Panc1 (cell line): ENCODE measurements around the gene BPIFA3. TPM values are rescaled to one million over a fixed set of nuclear protein-coding genes. Genes with fewer than 3 reads are reported as not detected.

Experiments used
- ATAC-seq: fragments of 200-7000 bp; cut with Tn5 transposase; 2 replicates; pipeline ENCODE4 v1.9.1; 2020; ENCODE audit warnings: mild to moderate bottlenecking, moderate library complexity
- BruUV-seq: library from RNA; stranded (reverse); fragments of 400-500 nt; replicated peaks from 2 replicates; lab custom pipeline; 2021; lab: Mats Ljungman, UMichigan
- CTCF ChIA-PET: fragments of 300-600 bp; sonication (Branson Sonifier 250); formaldehyde crosslinking; loops from one replicate; lab custom pipeline; 2022; ENCODE audit warnings: antibody characterized with exemption; lab: Charles Lee
- POLR2A ChIA-PET: fragments of 300-600 bp; sonication (Branson Sonifier 250); formaldehyde crosslinking; loops from one replicate; lab custom pipeline; 2022; ENCODE audit warnings: antibody characterized with exemption; lab: Charles Lee
- DNase-seq: peaks from one replicate; pipeline ENCODE4 v3.0.0-alpha.2; 2010; ENCODE audit warnings: low read depth, low spot score
- H3K27ac ChIP-seq: 2 replicates; pipeline ENCODE4 v1.5.1; 2011; ENCODE audit warnings: mild to moderate bottlenecking, low read length, inconsistent platforms
- H3K27me3 ChIP-seq: fragments of 200-500 bp; sonication (Bioruptor generic); 2 replicates; pipeline ENCODE4 v1.6.0; 2014; ENCODE audit warnings: low read length, inconsistent platforms; ENCODE audit not compliant: control insufficient read depth, insufficient read depth
- H3K36me3 ChIP-seq: fragments of 200-500 bp; sonication (Bioruptor generic); 2 replicates; pipeline ENCODE4 v1.5.1; 2014; ENCODE audit warnings: inconsistent platforms, mild to moderate bottlenecking, low read length, moderate library complexity; ENCODE audit not compliant: control insufficient read depth, insufficient read depth
- H3K4me1 ChIP-seq: 2 replicates; pipeline ENCODE4 v1.5.1; 2011; ENCODE audit warnings: inconsistent platforms, mild to moderate bottlenecking, low read length, moderate library complexity; ENCODE audit not compliant: control insufficient read depth, insufficient read depth
- H3K4me3 ChIP-seq, 2 experiments: 2 replicates each; pipeline ENCODE4 v1.5.1; 2011 to 2012; ENCODE audit warnings: low read depth in 2 of 2, low read length in 2 of 2, mild to moderate bottlenecking in 2 of 2, inconsistent platforms in 1 of 2, moderate library complexity in 1 of 2
- H3K9me3 ChIP-seq: fragments of 200-500 bp; sonication (Bioruptor generic); 2 replicates; pipeline ENCODE4 v1.5.1; 2014; ENCODE audit warnings: low read depth, mild to moderate bottlenecking, inconsistent platforms, low read length, moderate library complexity; ENCODE audit not compliant: control insufficient read depth, insufficient read depth
- POLR2AphosphoS5 ChIP-seq: IDR thresholded peaks from 2 replicates; pipeline ENCODE4 v1.6.1; 2012; ENCODE audit warnings: mild to moderate bottlenecking, low read depth, low read length, moderate library complexity
- REST ChIP-seq, 2 experiments: IDR thresholded peaks; 2 replicates each; pipeline ENCODE4 v1.6.1; 2011 to 2012; ENCODE audit warnings: low read depth in 2 of 2, control low read depth in 1 of 2, low read length in 1 of 2, mild to moderate bottlenecking in 1 of 2, moderate library complexity in 1 of 2; ENCODE audit not compliant: insufficient read depth in 1 of 2
- SIN3A ChIP-seq: IDR thresholded peaks from 2 replicates; pipeline ENCODE4 v1.6.1; 2012; ENCODE audit warnings: low read depth, mild to moderate bottlenecking, low read length, moderate library complexity, borderline replicate concordance; ENCODE audit not compliant: insufficient read depth
- TCF7L2 ChIP-seq: IDR thresholded peaks from 2 replicates; pipeline ENCODE4 v1.6.1; 2011; ENCODE audit warnings: mild to moderate bottlenecking, low read depth, low read length, inconsistent platforms
- in situ Hi-C: cut with HindIII; loops from 2 replicates; pipeline ENCODE4 v1.10.0; 2016; ENCODE audit warnings: low sequenced_read_pairs, low pct_unique_long_range_greater_than_20kb
- intact Hi-C: fragments of 100-400 bp; cut with micrococcal nuclease; formaldehyde crosslinking; loops from one replicate; pipeline ENCODE4 v1.10.0; 2022; ENCODE audit not compliant: unreplicated experiment
- total RNA-seq: library from RNA; stranded (reverse); gene quantifications from one replicate; pipeline ENCODE4 v1.2.1, GENCODE V29; 2021; ENCODE audit not compliant: unreplicated experiment
- TF ChIP-seq, protein P1 (sequence below): fragments of 450-650 bp; IDR thresholded peaks from 2 replicates; pipeline ENCODE4 v1.5.1; 2017; ENCODE audit warnings: mild to moderate bottlenecking

BPIFA3 gene
- total RNA-seq, 1 experiment from 2014 or later, result not detected

DNA sequence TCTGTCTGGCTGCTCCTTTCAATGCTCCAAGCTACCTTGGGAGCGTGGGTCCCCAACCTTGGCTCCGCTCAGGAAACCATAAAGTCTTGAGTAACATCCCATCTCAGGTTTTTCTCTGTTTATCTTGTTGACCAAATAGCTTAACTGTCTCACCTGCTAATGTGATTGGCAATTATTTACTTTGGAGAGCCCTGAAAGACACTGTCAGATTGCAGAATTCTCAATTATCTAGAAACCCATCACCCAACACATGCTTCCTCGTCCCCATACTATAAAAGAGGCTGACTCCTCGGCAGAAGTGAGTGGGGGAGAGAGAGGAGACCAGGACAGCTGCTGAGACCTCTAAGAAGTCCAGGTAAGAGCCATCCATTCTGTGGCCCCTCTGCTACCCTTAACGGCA is 18.5 kb downstream of the BPIFA3 start, which contains the start of gene BPIFA1:
Gene BPIFA1 (plus strand): TSS at position 301 of the 400 bp plus-strand sequence. CDS start 1,716 bp downstream, outside the sequence.
- in situ Hi-C loops (no loop called here), intact Hi-C loops (no loop called here)
- ChIA-PET CTCF (no interaction called here), POLR2A (no interaction called here)
- Histone ChIP-seq H3K9me3 (no peaks in the 10 kb centered on the region), H3K36me3 (no peaks in the 10 kb centered on the region), H3K27me3 (peaks cover 19% of the 10 kb centered on the region), H3K4me3 (no peak within 1 kb of the TSS), H3K4me1 (no peaks in the 10 kb centered on the region), H3K27ac (no peak within 1 kb of the TSS)
- DNase-seq (no peak), ATAC-seq (no peak)
- BruUV-seq, result no TSS peak
- TF ChIP-seq POLR2AphosphoS5 (no peak), SIN3A (no peak), TCF7L2 (no peak), REST (IDR thresholded peaks at IDR 0.05; ENCODE audit: insufficient read depth in 1 of 2, low read depth in 2 of 2, low read length in 1 of 2) (no peak)
- TF ChIP-seq, protein P1, sequence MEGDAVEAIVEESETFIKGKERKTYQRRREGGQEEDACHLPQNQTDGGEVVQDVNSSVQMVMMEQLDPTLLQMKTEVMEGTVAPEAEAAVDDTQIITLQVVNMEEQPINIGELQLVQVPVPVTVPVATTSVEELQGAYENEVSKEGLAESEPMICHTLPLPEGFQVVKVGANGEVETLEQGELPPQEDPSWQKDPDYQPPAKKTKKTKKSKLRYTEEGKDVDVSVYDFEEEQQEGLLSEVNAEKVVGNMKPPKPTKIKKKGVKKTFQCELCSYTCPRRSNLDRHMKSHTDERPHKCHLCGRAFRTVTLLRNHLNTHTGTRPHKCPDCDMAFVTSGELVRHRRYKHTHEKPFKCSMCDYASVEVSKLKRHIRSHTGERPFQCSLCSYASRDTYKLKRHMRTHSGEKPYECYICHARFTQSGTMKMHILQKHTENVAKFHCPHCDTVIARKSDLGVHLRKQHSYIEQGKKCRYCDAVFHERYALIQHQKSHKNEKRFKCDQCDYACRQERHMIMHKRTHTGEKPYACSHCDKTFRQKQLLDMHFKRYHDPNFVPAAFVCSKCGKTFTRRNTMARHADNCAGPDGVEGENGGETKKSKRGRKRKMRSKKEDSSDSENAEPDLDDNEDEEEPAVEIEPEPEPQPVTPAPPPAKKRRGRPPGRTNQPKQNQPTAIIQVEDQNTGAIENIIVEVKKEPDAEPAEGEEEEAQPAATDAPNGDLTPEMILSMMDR, result no peak

DNA sequence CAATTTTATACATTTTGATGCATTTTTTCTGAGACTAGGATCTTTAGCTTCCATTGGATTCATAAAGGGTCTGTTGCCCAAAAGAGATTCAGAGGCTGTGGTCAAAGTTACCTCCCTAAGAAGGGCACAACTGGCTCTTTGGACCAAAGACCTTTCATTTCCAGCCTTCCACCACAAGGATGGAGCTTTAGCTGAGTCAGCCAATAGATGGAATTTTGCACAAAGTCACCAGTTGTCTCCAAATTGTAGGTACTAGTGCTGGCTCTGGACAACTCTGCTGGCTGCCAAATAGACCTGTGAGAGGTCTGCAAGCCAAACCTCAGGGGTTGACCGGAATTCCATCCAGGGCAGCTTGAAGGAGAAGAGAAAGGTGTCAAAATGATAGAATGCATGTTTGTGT is 19.2 kb downstream of the BPIFA3 start:
- TF ChIP-seq, protein P1, result no peak
- TF ChIP-seq REST (IDR thresholded peaks at IDR 0.05; ENCODE audit: insufficient read depth in 1 of 2, low read depth in 2 of 2, low read length in 1 of 2), result no peak
- TF ChIP-seq SIN3A, result no peak
- no peak for TF ChIP-seq TCF7L2
- TF ChIP-seq POLR2AphosphoS5, result no peak
- no TSS peak for BruUV-seq
- Histone ChIP-seq H3K4me1 (no peaks in the 10 kb centered on the region), H3K9me3 (no peaks in the 10 kb centered on the region), H3K27ac (no peak overlapping the region), H3K4me3 (no peak overlapping the region), H3K27me3 (peaks cover 22% of the 10 kb centered on the region), H3K36me3 (no peaks in the 10 kb centered on the region)
- ChIA-PET CTCF (interaction anchor here (0.5 to 0.6 kb wide), 2 partner anchors 24 to 249 kb away, joined by 3 to 4 read pairs; no protein-coding TSS in a partner anchor), POLR2A (no interaction called here)
- ATAC-seq (no peak), DNase-seq (no peak)
- intact Hi-C loops (no loop called here), in situ Hi-C loops (no loop called here)
